Karpas-422 (cell line): Measurements from ENCODE around the gene OR3A3. TPM values are rescaled to one million over a fixed set of nuclear protein-coding genes. Genes with fewer than 3 reads are reported as not detected.
"Not testable (repeated sequence)": the region's sequence is repeated elsewhere in the genome, so short reads cannot be mapped to it uniquely, and the experiment has no call there.

ENCODE experiments used
- DNase-seq: peaks from one replicate; pipeline ENCODE4 v3.0.0-alpha.2; 2015
- H2AFZ ChIP-seq: fragments of 200-600 bp; sonication (generic); 2 replicates; pipeline ENCODE4 v1.6.1; 2014; ENCODE audit warnings: antibody characterized with exemption, low read length, mixed read lengths
- H3K27ac ChIP-seq: fragments of 200-600 bp; sonication (generic); 2 replicates; pipeline ENCODE4 v1.5.1; 2014; ENCODE audit warnings: mild to moderate bottlenecking, low read length, moderate library complexity
- H3K27me3 ChIP-seq: fragments of 200-600 bp; sonication (generic); 2 replicates; pipeline ENCODE4 v1.6.1; 2014; ENCODE audit warnings: low read length, mixed read lengths
- H3K36me3 ChIP-seq: fragments of 200-600 bp; sonication (generic); 2 replicates; pipeline ENCODE4 v1.6.1; 2014; ENCODE audit warnings: low read length, mixed read lengths; ENCODE audit not compliant: insufficient read depth
- H3K4me1 ChIP-seq: fragments of 200-600 bp; sonication (generic); 2 replicates; pipeline ENCODE4 v1.6.1; 2014; ENCODE audit warnings: mild to moderate bottlenecking, low read length, mixed read lengths
- H3K4me2 ChIP-seq: fragments of 200-600 bp; sonication (generic); 2 replicates; pipeline ENCODE4 v1.6.1; 2014; ENCODE audit warnings: low read length, low read depth, mild to moderate bottlenecking; ENCODE audit not compliant: poor library complexity, severe bottlenecking
- H3K4me3 ChIP-seq: fragments of 200-600 bp; sonication (generic); 2 replicates; pipeline ENCODE4 v1.5.1; 2014; ENCODE audit warnings: mild to moderate bottlenecking, antibody characterized with exemption, low read length, mixed read lengths
- H3K79me2 ChIP-seq: fragments of 200-600 bp; sonication (generic); 2 replicates; pipeline ENCODE4 v1.6.1; 2014; ENCODE audit warnings: mild to moderate bottlenecking, low read length, mixed read lengths
- H3K9ac ChIP-seq: fragments of 200-600 bp; sonication (generic); 2 replicates; pipeline ENCODE4 v1.6.0; 2014; ENCODE audit warnings: low read length
- H3K9me2 ChIP-seq: fragments of 200-600 bp; sonication (generic), shearing (Covaris generic); replicated peaks from 2 replicates; pipeline ENCODE4 v1.6.0; 2014; ENCODE audit warnings: mild to moderate bottlenecking, low read length, moderate library complexity; ENCODE audit not compliant: insufficient read depth
- H3K9me3 ChIP-seq: fragments of 300-700, 200-600 bp; sonication (generic); 2 replicates; pipeline ENCODE4 v1.6.1; 2014; ENCODE audit warnings: low read length, mixed read lengths
- H4K20me1 ChIP-seq: fragments of 200-600 bp; sonication (generic); 2 replicates; pipeline ENCODE4 v1.6.1; 2014; ENCODE audit warnings: mild to moderate bottlenecking, antibody characterized with exemption, low read length, low read depth; ENCODE audit not compliant: insufficient read depth
- total RNA-seq: library from RNA; depleted of rRNA; stranded (reverse); fragments of >200 nt; shearing (Covaris generic); gene quantifications from 2 replicates; pipeline ENCODE4 v1.2.3, GENCODE V29; 2014; ENCODE audit warnings: low replicate concordance

Gene OR3A3
- total RNA-seq, 1 experiment from 2014 or later: not detected

GRCh38 chr17:3440451-3440850, 29.3 kb downstream of the OR3A3 start:
- no peak overlapping the region for H3K9ac ChIP-seq
- H4K20me1 ChIP-seq: no peaks in the 10 kb centered on the region
- no peak overlapping the region for H3K4me2 ChIP-seq
- H3K79me2 ChIP-seq: no peaks in the 10 kb centered on the region
- H2AFZ ChIP-seq: no peak overlapping the region
- no peak for DNase-seq
- H3K4me3 ChIP-seq: no peak overlapping the region
- H3K9me3 ChIP-seq: no peaks in the 10 kb centered on the region
- H3K36me3 ChIP-seq: no peaks in the 10 kb centered on the region
- no peaks in the 10 kb centered on the region for H3K27me3 ChIP-seq
- H3K4me1 ChIP-seq: no peaks in the 10 kb centered on the region
- no peaks in the 10 kb centered on the region for H3K9me2 ChIP-seq
- H3K27ac ChIP-seq: no peak overlapping the region

GRCh38 chr17:3447625-3448024, 36.5 kb downstream of the OR3A3 start:
- H3K36me3 ChIP-seq: no peaks in the 10 kb centered on the region
- H4K20me1 ChIP-seq: no peaks in the 10 kb centered on the region
- no peaks in the 10 kb centered on the region for H3K27me3 ChIP-seq
- no peak overlapping the region for H2AFZ ChIP-seq
- no peaks in the 10 kb centered on the region for H3K9me2 ChIP-seq
- H3K4me1 ChIP-seq: no peaks in the 10 kb centered on the region
- H3K79me2 ChIP-seq: no peaks in the 10 kb centered on the region
- no peak overlapping the region for H3K4me2 ChIP-seq
- H3K4me3 ChIP-seq: no peak overlapping the region
- H3K9ac ChIP-seq: no peak overlapping the region
- no peaks in the 10 kb centered on the region for H3K9me3 ChIP-seq
- DNase-seq: peak; percentile 59
- H3K27ac ChIP-seq: no peak overlapping the region

- Histone ChIP-seq H3K4me3 (no peak overlapping the region), H3K36me3 (no peaks in the 10 kb centered on the region), H2AFZ (no peak overlapping the region), H3K9ac (no peak overlapping the region), H3K27ac (no peak overlapping the region), H3K79me2 (no peaks in the 10 kb centered on the region), H3K4me1 (no peaks in the 10 kb centered on the region), H4K20me1 (no peaks in the 10 kb centered on the region), H3K4me2 (no peak overlapping the region), H3K9me2 (no peaks in the 10 kb centered on the region), H3K27me3 (no peaks in the 10 kb centered on the region), H3K9me3 (no peaks in the 10 kb centered on the region)
- no peak for DNase-seq
Measured at GRCh38 chr17:3448059-3448665, 37.0 kb downstream of the OR3A3 start.

- H3K79me2 ChIP-seq, H3K9me3 ChIP-seq, H3K4me2 ChIP-seq, H3K4me1 ChIP-seq, H3K36me3 ChIP-seq, H3K27ac ChIP-seq, DNase-seq, H3K9ac ChIP-seq, H2AFZ ChIP-seq, H3K4me3 ChIP-seq, H3K27me3 ChIP-seq, H3K9me2 ChIP-seq, H4K20me1 ChIP-seq: not testable (repeated sequence)
Measured at GRCh38 chr17:3466355-3466754, 55.2 kb downstream of the OR3A3 start.

GRCh38 chr17:3469529-3469928, 58.4 kb downstream of the OR3A3 start:
- Histone ChIP-seq H2AFZ (no peak overlapping the region), H3K4me1 (no peaks in the 10 kb centered on the region), H3K79me2 (no peaks in the 10 kb centered on the region), H3K36me3 (no peaks in the 10 kb centered on the region), H3K4me2 (no peak overlapping the region), H3K9me3 (no peaks in the 10 kb centered on the region), H3K27ac (no peak overlapping the region), H4K20me1 (no peaks in the 10 kb centered on the region), H3K4me3 (no peak overlapping the region), H3K27me3 (no peaks in the 10 kb centered on the region), H3K9ac (no peak overlapping the region), H3K9me2 (no peaks in the 10 kb centered on the region)
- DNase-seq: no peak

DNA sequence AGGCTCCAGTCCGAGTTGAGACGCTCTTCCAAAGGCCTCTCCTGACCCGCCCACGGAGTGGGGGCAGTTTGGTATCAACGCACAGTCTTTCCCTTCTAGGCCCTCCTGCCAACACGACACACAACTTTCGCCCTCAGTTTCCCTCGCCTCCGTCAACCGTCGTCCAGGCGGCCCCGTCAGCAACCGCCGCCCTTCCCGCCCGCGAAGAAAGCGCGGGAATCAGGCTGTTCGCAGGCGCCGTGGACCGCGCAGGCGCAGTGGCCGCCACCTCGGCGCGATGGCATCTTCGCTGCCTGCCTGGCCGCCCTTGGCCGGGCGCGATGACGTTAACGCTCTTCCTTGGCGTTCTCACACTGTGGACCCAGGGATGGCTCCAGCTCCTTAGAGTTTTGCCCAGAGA, 60.4 kb downstream of the OR3A3 start, which contains the start of gene SPATA22:
SPATA22 (minus strand) TSS at position 221 of the 400 bp plus-strand sequence. CDS start 2,494 bp downstream, outside the sequence.
- no peak for DNase-seq
- no peak within 1 kb of the TSS for H3K4me2 ChIP-seq
- H3K27me3 ChIP-seq: no peaks in the 10 kb centered on the region
- no peaks in the 10 kb centered on the region for H3K36me3 ChIP-seq
- H3K9me3 ChIP-seq: no peaks in the 10 kb centered on the region
- no peak within 1 kb of the TSS for H3K9ac ChIP-seq
- H3K27ac ChIP-seq: no peak within 1 kb of the TSS
- H3K4me1 ChIP-seq: peaks cover 10% of the 10 kb centered on the region
- no peak within 1 kb of the TSS for H2AFZ ChIP-seq
- H3K79me2 ChIP-seq: no peaks in the 10 kb centered on the region
- H3K9me2 ChIP-seq: no peaks in the 10 kb centered on the region
- no peak within 1 kb of the TSS for H3K4me3 ChIP-seq
- no peaks in the 10 kb centered on the region for H4K20me1 ChIP-seq

DNA sequence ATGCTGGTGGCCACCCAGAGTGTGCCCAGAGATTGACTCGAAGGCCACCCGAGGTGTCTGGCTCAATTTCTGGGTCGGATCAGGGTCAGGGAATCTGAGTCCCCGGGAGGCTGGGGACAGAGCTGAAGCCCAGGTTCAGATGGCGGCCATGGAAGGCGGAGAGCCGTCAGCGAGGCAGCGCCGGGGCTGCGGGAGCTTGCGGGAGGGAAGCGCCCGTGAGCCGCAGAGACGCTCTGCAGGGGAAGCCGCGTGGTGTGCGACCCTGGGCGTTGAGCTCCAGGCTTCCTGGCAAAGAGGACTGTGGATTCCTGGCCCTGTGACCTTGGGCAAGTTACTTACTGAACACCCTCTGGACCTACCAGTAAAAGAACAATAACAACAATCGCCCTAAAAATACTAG, 61.0 kb downstream of the OR3A3 start:
- no peak overlapping the region for H3K4me2 ChIP-seq
- H3K9ac ChIP-seq: no peak overlapping the region
- H3K9me3 ChIP-seq: no peaks in the 10 kb centered on the region
- DNase-seq: no peak
- no peak overlapping the region for H2AFZ ChIP-seq
- no peaks in the 10 kb centered on the region for H3K79me2 ChIP-seq
- no peak overlapping the region for H3K27ac ChIP-seq
- H3K27me3 ChIP-seq: no peaks in the 10 kb centered on the region
- H3K4me1 ChIP-seq: peaks cover 11% of the 10 kb centered on the region
- no peaks in the 10 kb centered on the region for H3K36me3 ChIP-seq
- no peaks in the 10 kb centered on the region for H3K9me2 ChIP-seq
- H3K4me3 ChIP-seq: no peak overlapping the region
- H4K20me1 ChIP-seq: no peaks in the 10 kb centered on the region
